ENCODE data around the gene RAPGEF1. TPM values are rescaled to one million over a fixed set of nuclear protein-coding genes. Genes with fewer than 3 reads are reported as not detected.

Gene RAPGEF1
- total RNA-seq, 1 experiment from 2014 or later: 61.5 TPM

DNA sequence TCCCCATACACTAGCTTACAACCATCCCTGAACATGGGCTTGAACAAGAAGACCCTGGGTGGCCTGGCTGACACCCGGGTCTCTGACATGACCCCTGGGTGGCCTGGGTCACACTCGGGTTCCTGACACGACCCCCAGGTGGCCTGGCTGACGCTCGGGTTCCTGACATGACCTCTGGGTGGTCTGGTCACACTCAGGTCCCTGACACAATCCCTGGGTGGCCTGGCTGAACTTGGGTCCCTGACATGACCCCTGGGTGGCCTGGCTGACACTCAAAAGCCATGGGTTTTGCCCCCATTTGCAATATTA lies 156.6 kb downstream of the RAPGEF1 start:
- intact Hi-C loops (cut with micrococcal nuclease; ENCODE audit: unreplicated experiment): no loop called here
- H3K36me3 ChIP-seq (ENCODE audit: insufficient read depth, low read length, poor library complexity, severe bottlenecking): peaks cover 8% of the 10 kb centered on the region
- CTCF ChIA-PET: no interaction called here
- H3K27me3 ChIP-seq (replicated peaks; ENCODE audit: insufficient read depth, low read depth, low read length, poor library complexity): no peaks in the 10 kb centered on the region
- H3K4me3 ChIP-seq (ENCODE audit: low read depth, low read length, poor library complexity, severe bottlenecking): no peak overlapping the region
- POLR2A ChIA-PET (ENCODE audit: low non-redundant PET): no interaction called here
- TF ChIP-seq EZH2 (IDR thresholded peaks at IDR 0.05; ENCODE audit: borderline replicate concordance, low read depth, low read length, poor library complexity, severe bottlenecking): no peak
- TF ChIP-seq, protein P1, sequence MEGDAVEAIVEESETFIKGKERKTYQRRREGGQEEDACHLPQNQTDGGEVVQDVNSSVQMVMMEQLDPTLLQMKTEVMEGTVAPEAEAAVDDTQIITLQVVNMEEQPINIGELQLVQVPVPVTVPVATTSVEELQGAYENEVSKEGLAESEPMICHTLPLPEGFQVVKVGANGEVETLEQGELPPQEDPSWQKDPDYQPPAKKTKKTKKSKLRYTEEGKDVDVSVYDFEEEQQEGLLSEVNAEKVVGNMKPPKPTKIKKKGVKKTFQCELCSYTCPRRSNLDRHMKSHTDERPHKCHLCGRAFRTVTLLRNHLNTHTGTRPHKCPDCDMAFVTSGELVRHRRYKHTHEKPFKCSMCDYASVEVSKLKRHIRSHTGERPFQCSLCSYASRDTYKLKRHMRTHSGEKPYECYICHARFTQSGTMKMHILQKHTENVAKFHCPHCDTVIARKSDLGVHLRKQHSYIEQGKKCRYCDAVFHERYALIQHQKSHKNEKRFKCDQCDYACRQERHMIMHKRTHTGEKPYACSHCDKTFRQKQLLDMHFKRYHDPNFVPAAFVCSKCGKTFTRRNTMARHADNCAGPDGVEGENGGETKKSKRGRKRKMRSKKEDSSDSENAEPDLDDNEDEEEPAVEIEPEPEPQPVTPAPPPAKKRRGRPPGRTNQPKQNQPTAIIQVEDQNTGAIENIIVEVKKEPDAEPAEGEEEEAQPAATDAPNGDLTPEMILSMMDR (conservative IDR thresholded peaks at IDR 0.05; ENCODE audit: low read depth, low read length): no peak
- DNase-seq (ENCODE audit: low spot score): no peak
- H3K9me3 ChIP-seq (ENCODE audit: low read depth, low read length, poor library complexity, severe bottlenecking): no peaks in the 10 kb centered on the region
- H3K4me1 ChIP-seq (ENCODE audit: insufficient read depth, low read length, poor library complexity, severe bottlenecking): no peaks in the 10 kb centered on the region
- BruUV-seq (replicated peaks): no TSS peak
- no peak overlapping the region for H3K27ac ChIP-seq (ENCODE audit: low read depth, low read length, poor library complexity, severe bottlenecking)

DNA sequence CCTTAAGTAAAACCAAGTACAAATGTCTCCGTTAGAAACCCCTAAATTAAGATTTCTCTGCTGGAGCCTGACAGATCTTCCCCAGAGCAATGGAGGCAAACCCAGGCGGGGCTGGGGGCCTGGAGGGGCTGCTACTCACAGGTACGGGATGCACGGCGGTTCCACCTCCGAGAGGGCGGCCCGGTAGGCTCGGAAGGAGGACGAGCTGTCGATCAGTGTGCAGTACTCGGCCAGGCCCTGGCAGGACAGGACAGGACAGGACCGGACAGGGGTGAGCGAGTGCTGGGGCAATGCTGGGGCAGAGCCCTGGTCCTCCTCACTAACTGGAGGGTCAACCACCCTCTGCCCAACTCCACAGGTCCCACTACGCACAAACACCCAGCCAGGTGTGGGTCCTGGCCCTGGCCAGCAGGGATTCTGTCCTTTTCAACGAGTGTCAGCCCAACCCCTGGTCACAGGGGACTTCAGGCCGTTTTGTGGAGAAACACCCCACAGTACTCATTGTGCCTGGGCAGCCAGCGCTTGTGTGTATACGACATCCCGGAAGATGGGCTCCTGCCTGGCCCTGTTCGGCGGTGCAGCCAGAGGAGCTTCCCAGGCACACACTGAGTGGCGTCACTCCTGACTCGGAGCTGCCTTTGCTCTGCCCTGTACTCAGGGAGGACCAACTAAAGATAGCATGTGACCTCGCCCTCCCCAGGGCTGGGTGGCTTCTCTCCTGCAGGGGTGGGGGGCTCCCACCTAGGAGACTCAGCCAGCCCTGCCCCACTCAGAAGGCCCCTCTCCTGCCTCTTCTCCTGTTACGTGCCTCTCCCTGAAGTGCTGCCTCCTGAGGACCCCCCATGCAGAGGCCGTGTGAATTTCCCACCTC lies 157.2 kb downstream of the RAPGEF1 start:
- intact Hi-C loops (cut with micrococcal nuclease; ENCODE audit: unreplicated experiment): no loop called here
- Histone ChIP-seq H3K4me3 (ENCODE audit: low read depth, low read length, poor library complexity, severe bottlenecking) (no peak overlapping the region), H3K36me3 (ENCODE audit: insufficient read depth, low read length, poor library complexity, severe bottlenecking) (peaks cover 8% of the 10 kb centered on the region), H3K27ac (ENCODE audit: low read depth, low read length, poor library complexity, severe bottlenecking) (no peak overlapping the region), H3K9me3 (ENCODE audit: low read depth, low read length, poor library complexity, severe bottlenecking) (no peaks in the 10 kb centered on the region), H3K4me1 (ENCODE audit: insufficient read depth, low read length, poor library complexity, severe bottlenecking) (no peaks in the 10 kb centered on the region), H3K27me3 (replicated peaks; ENCODE audit: insufficient read depth, low read depth, low read length, poor library complexity) (no peaks in the 10 kb centered on the region)
- ChIA-PET CTCF (no interaction called here), POLR2A (ENCODE audit: low non-redundant PET) (no interaction called here)
- TF ChIP-seq EZH2 (IDR thresholded peaks at IDR 0.05; ENCODE audit: borderline replicate concordance, low read depth, low read length, poor library complexity, severe bottlenecking): no peak
- TF ChIP-seq, protein P1 (conservative IDR thresholded peaks at IDR 0.05; ENCODE audit: low read depth, low read length): no peak
- no TSS peak for BruUV-seq (replicated peaks)
- DNase-seq (ENCODE audit: low spot score): no peak

DNA sequence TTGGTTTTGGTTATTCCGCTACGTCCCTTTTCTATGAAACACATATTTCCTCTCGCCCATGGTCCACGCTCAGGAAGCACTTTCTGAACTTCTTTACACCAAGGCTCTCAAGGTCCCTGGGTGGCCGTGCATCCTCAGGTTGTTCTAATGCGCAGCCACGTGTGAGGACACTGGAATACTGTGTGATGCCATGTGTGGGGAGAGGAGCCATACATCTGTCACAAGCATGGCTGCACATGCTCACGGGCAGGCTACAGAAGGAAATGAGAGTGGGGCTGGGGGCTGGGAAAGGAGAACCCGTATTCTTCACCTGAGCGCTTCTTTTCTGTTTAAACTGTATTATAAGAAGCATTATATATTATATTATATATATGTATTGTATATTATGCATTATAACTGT lies 157.8 kb downstream of the RAPGEF1 start:
- Histone ChIP-seq H3K9me3 (ENCODE audit: low read depth, low read length, poor library complexity, severe bottlenecking) (no peaks in the 10 kb centered on the region), H3K36me3 (ENCODE audit: insufficient read depth, low read length, poor library complexity, severe bottlenecking) (peaks cover 8% of the 10 kb centered on the region), H3K27me3 (replicated peaks; ENCODE audit: insufficient read depth, low read depth, low read length, poor library complexity) (no peaks in the 10 kb centered on the region), H3K4me3 (ENCODE audit: low read depth, low read length, poor library complexity, severe bottlenecking) (no peak overlapping the region), H3K4me1 (ENCODE audit: insufficient read depth, low read length, poor library complexity, severe bottlenecking) (no peaks in the 10 kb centered on the region), H3K27ac (ENCODE audit: low read depth, low read length, poor library complexity, severe bottlenecking) (no peak overlapping the region)
- TF ChIP-seq EZH2 (IDR thresholded peaks at IDR 0.05; ENCODE audit: borderline replicate concordance, low read depth, low read length, poor library complexity, severe bottlenecking): no peak
- TF ChIP-seq, protein P1 (conservative IDR thresholded peaks at IDR 0.05; ENCODE audit: low read depth, low read length): no peak
- DNase-seq (ENCODE audit: low spot score): no peak
- ChIA-PET POLR2A (ENCODE audit: low non-redundant PET) (no interaction called here), CTCF (no interaction called here)
- intact Hi-C loops (cut with micrococcal nuclease; ENCODE audit: unreplicated experiment): no loop called here
- BruUV-seq (replicated peaks): no TSS peak

Data from A673 (cell line).